Heart left ventricle (tissue), 16 donors: ENCODE data around the gene TOMM5. TPM values are rescaled to one million over a fixed set of nuclear protein-coding genes. Genes with fewer than 3 reads are reported as not detected.

Source experiments
- ATAC-seq, 4 donors: fragments of 200-7000 bp; cut with Tn5 transposase; one replicate each; pipeline ENCODE4 v1.9.1; 2020 to 2022; ENCODE audit warnings: moderate library complexity in 4 of 4, mild to moderate bottlenecking in 3 of 4, moderate number of reproducible peaks in 1 of 4
- DNase-seq, 5 donors: peaks; one replicate each; pipeline ENCODE4 v3.0.0-alpha.2; 2020
- H3K27ac ChIP-seq, 12 donors: fragments of 200-600 bp; sonication (generic) in 4 of 12; one replicate each; pipeline versions ENCODE4 v1.5.0 to v1.8.0; 2016 to 2022; ENCODE audit warnings: mild to moderate bottlenecking in 2 of 12
- H3K27me3 ChIP-seq, 9 donors: fragments of 200-600 bp; sonication (generic) in 2 of 9; one replicate each; pipeline versions ENCODE4 v1.5.1 to v1.8.0; 2016 to 2022; ENCODE audit warnings: mild to moderate bottlenecking in 3 of 9
- H3K36me3 ChIP-seq, 9 donors: fragments of 200-600 bp; sonication (generic) in 2 of 9; one replicate each; pipeline versions ENCODE4 v1.5.0 to v1.8.0; 2018 to 2022; ENCODE audit warnings: mild to moderate bottlenecking in 2 of 9
- H3K4me1 ChIP-seq, 12 donors: fragments of 200-600 bp; sonication (generic) in 4 of 12; one replicate each; pipeline versions ENCODE4 v1.5.0 to v1.8.0; 2016 to 2022; ENCODE audit warnings: mild to moderate bottlenecking in 3 of 12
- H3K4me3 ChIP-seq, 12 donors: fragments of 200-600 bp; sonication (generic) in 4 of 12; one replicate each; pipeline versions ENCODE4 v1.5.0 to v1.8.0; 2017 to 2022; ENCODE audit warnings: mild to moderate bottlenecking in 9 of 12, moderate library complexity in 4 of 12
- H3K9me3 ChIP-seq, 12 donors: fragments of 200-600 bp; sonication (generic) in 4 of 12; one replicate each; pipeline versions ENCODE4 v1.5.0 to v1.8.0; 2016 to 2022; ENCODE audit warnings: mild to moderate bottlenecking in 1 of 12
- POLR2A ChIP-seq, 2 donors: fragments of 450-650 bp; IDR thresholded peaks; one replicate each; pipeline ENCODE4 v1.6.1; 2017; ENCODE audit warnings: antibody characterized with exemption in 2 of 2, mild to moderate bottlenecking in 2 of 2, moderate library complexity in 2 of 2
- WGBS, 4 donors: extraction: QIAGEN DNeasy Blood & Tissue Kit in 2 of 4; methylation state at CpG; one replicate each; pipeline versions ENCODE4 v1.1.5 to v1.1.7; 2013 to 2018; 5-methylcytosine and 5-hydroxymethylcytosine counted together
- intact Hi-C, 10 donors: fragments of 100-400 bp; cut with DNase I; formaldehyde crosslinking; loops; one replicate each; pipeline versions ENCODE4 v1.11.1 to v1.14.2; 2022
- polyA plus RNA-seq, 2 donors: library from polyadenylated mRNA; stranded (reverse); fragments of 200-250 nt; gene quantifications; one replicate each; pipeline ENCODE4 v1.2.3, GENCODE V29; 2013
- total RNA-seq, 9 donors: library from RNA; depleted of rRNA in 2 of 9; stranded (reverse); fragments of >200 nt in 2 of 9; fragmentation: NEBNext Ultra II Directional in 3 of 9; extraction: Animal tissue kit (Norgen Biotek cat#: 25700) in 3 of 9; gene quantifications; one replicate each; pipeline versions ENCODE4 v1.1.0 to v1.2.4, GENCODE V29; 2016 to 2023
- TF ChIP-seq, protein P1 (sequence below), 12 donors: fragments of 200-600 bp; sonication (generic) in 4 of 12; IDR thresholded peaks; one replicate each; pipeline versions ENCODE4 v1.5.0 to v1.8.0; 2018 to 2022; ENCODE audit warnings: antibody characterized with exemption in 12 of 12, mild to moderate bottlenecking in 5 of 12
- donor health status: ischemic (EF 13 %, LVEDD 7.1; RV severe dilation, severe dysfunction).
- donor health status: healthy with polysubstance abuse.
- donor health status: DM: no; HTN: yes; CAD: no.
- donor health status: DM: no; HTN: no; CAD: no.
- donor health status: ischemic (EF 25% LVEDD 6.9; RV normal size, moderate dysfunction).
- donor health status: ischemic (EF 25% LVEDD 5.7; RV mildly dilated, moderate dysfunction).
- donor health status: healthy.
- donor health status: DM: yes; HTN: yes; CAD: no.
- donor health status: ischemic (EF 35%, LVEDD 5.7; RV mildly dilated, moderate dysfunction).
- donor health status: nonischemic (EF 11% LVEDD 7.7; RV severe dilation, severe dysfunction).
- donor health status: DM: yes; HTN: yes; CAD: no.
- donor health status: PGD.
- donor health status: ischemic (EF 29% LVEDD 5.4; RV normal size, mild dysfunction).
- donor health status: nonischemic (EF 23%, LVEDD 6.1; RV moderate dilation, normal function).

Gene TOMM5
- total and polyA plus RNA-seq, 11 donors = 39.7 to 139 (median 50.4) TPM

DNA sequence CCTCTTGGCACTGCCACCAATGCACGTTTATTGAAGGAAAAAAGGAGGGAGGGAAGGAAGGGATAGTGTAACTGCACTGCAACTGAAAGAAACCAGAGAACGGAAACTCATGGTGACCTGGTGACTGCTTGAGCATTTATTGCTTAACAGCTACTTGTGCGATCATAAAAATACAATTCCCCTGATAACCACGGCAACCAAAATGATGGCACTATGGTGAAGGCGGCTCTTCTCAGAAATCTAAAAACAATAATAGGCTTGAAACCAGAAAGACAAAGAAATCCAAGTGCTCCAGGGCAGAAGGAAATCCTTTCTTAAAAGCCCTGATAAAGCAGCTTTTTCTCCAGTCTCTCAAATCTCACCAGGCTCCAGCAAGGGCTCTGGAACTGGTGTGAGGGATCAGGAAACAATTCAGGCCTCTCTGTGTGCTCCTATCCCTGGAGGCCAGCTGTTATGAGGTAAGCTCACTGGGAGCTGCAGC lies 18.1 kb downstream of the TOMM5 start:
- Histone ChIP-seq H3K4me1 (peaks cover 0 to 24% (median 18%) of the 10 kb centered on the region in 12 donors), H3K9me3 (no peaks in the 10 kb centered on the region), H3K27me3 (no peaks in the 10 kb centered on the region), H3K27ac (peak overlapping the region in 1 of 12 donors; percentile 90), H3K36me3 (no peaks in the 10 kb centered on the region), H3K4me3 (no peak overlapping the region)
- intact Hi-C loops = loop anchor here in 4 of 10 donors (10.0 kb wide), 3 partner anchors 79 to 149 kb away; partner anchors contain the start of genes POLR1E (in 3 of the 4) and GRHPR (in 1 of the 4)
- no peak for ATAC-seq
- no peak for DNase-seq
- WGBS, 4 donors = 58 to 70% (median 62%) methylated on average over 5 of the region's 5 CpGs
- TF ChIP-seq POLR2A (IDR thresholded peaks at IDR 0.05) = no peak
- TF ChIP-seq, protein P1, sequence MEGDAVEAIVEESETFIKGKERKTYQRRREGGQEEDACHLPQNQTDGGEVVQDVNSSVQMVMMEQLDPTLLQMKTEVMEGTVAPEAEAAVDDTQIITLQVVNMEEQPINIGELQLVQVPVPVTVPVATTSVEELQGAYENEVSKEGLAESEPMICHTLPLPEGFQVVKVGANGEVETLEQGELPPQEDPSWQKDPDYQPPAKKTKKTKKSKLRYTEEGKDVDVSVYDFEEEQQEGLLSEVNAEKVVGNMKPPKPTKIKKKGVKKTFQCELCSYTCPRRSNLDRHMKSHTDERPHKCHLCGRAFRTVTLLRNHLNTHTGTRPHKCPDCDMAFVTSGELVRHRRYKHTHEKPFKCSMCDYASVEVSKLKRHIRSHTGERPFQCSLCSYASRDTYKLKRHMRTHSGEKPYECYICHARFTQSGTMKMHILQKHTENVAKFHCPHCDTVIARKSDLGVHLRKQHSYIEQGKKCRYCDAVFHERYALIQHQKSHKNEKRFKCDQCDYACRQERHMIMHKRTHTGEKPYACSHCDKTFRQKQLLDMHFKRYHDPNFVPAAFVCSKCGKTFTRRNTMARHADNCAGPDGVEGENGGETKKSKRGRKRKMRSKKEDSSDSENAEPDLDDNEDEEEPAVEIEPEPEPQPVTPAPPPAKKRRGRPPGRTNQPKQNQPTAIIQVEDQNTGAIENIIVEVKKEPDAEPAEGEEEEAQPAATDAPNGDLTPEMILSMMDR (IDR thresholded peaks at IDR 0.05) = no peak

DNA sequence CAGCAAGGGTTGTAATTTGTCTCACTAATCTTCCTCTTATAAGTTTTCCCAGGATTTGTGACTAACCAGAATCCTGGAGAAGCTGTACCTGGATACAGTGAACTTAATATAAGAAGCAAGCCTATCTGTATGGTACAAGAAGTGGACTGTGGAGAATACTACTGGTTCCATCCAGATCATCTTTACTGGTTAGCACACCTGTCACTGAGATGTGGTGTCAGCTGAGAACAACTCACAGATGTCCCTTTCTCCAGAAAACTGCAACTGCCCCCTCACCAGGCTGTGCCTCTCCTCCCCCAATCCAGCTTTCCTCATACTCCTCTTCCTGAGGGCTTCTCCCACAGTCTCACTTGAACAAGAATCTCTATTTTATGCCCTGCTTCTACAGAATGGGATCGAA lies 21.1 kb downstream of the TOMM5 start:
- 90 to 98% (median 97%) methylated on average over 1 of the region's 1 CpG for WGBS, 4 donors
- no peak for ATAC-seq

DNA sequence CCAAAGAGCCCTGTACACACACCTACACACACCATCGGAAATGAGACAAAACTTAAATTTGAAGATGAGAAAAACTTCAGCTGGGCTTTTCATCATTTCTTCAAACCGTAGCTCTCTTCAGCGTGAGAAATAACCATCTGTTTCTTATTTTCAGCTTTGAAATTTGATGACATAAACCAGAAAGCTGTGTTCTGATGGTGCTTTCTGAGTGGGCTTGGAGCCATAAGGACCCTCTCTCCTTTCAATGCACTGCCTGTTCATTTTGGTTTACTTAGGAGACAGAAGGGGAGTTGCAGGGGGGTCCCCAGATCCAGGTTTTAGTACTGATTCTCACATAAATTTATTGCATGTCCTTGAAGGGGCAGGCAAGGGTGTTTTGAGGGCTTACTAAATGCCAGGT lies 25.7 kb downstream of the TOMM5 start:
- ATAC-seq = no peak
- Histone ChIP-seq H3K36me3 (no peaks in the 10 kb centered on the region), H3K27me3 (no peaks in the 10 kb centered on the region), H3K9me3 (no peaks in the 10 kb centered on the region), H3K4me1 (no peaks in the 10 kb centered on the region), H3K4me3 (no peak overlapping the region), H3K27ac (no peak overlapping the region)
- intact Hi-C loops = loop anchor here in 1 of 10 donors (10.0 kb wide), 1 partner anchor 72 kb away; no protein-coding TSS in a partner anchor
- no peak for TF ChIP-seq POLR2A (IDR thresholded peaks at IDR 0.05)
- TF ChIP-seq, protein P1 (IDR thresholded peaks at IDR 0.05) = no peak
- DNase-seq = no peak
- 85 to 90% (median 86%) methylated on average over 3 of the region's 3 CpGs for WGBS, 4 donors

More for the DNA sequence above, 21.1 kb downstream of the TOMM5 start:
- TF ChIP-seq POLR2A (IDR thresholded peaks at IDR 0.05) = no peak
- TF ChIP-seq, protein P1 (IDR thresholded peaks at IDR 0.05) = no peak
- Histone ChIP-seq H3K9me3 (no peaks in the 10 kb centered on the region), H3K27me3 (no peaks in the 10 kb centered on the region), H3K4me1 (peaks cover 0 to 17% (median 15%) of the 10 kb centered on the region in 12 donors), H3K27ac (no peak overlapping the region), H3K36me3 (no peaks in the 10 kb centered on the region), H3K4me3 (no peak overlapping the region)
- intact Hi-C loops = loop anchor here in 4 of 10 donors (10.0 kb wide), 3 partner anchors 76 to 146 kb away; partner anchors contain the start of genes POLR1E (in 3 of the 4) and GRHPR (in 1 of the 4)
- no peak for DNase-seq

DNA sequence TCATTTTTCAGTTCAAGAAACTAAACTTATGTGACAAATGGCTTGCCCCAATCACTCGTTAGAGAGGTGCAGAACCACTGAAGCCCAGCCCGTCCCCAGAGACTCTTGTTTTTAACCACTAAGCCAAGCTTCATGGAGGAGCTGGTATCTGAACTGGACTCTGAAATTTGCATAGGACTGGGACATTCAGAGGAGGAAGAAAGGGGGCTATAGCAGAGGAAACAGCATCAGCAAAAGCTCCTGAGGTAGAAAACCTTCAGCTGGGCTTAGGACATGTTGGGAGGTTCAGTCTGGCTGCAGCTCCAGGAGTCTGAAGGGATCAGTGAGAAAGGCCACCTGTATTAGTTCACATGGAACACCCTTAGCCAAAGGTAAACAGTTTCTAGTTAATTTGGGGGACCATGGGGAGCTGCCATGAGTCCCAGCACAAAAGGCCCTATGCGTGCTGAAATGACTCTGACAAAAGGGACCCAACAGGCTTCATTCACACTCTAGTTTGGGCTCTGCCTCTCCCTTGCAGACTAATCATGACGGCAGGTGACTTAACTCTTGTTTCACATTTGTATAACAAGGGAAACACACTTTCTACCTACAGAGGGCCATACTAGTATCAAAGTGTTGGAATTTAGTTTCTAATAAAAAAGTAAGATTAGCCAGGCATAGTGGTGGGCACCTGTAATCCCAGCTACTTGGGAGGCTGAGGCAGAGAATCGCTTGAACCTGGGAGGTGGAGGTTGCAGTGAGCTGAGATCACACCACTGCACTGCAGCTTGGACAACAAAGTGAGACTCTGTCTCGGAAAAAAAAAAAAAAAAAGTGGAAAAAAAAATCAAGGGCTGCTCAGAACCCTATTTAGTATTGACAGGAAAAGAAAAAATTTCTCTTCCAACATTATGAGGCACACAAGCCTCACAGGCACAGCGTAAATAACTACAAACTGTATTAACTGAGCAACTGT lies 26.5 kb downstream of the TOMM5 start:
- H3K36me3 ChIP-seq = no peaks in the 10 kb centered on the region
- no peaks in the 10 kb centered on the region for H3K9me3 ChIP-seq
- no peaks in the 10 kb centered on the region for H3K4me1 ChIP-seq
- DNase-seq (no peak), ATAC-seq (no peak)
- no peak overlapping the region for H3K4me3 ChIP-seq
- no peak for TF ChIP-seq POLR2A (IDR thresholded peaks at IDR 0.05)
- TF ChIP-seq, protein P1 (IDR thresholded peaks at IDR 0.05) = no peak
- intact Hi-C loops = loop anchor here in 1 of 10 donors (10.0 kb wide), 1 partner anchor 71 kb away; no protein-coding TSS in a partner anchor
- no peak overlapping the region for H3K27ac ChIP-seq
- H3K27me3 ChIP-seq = no peaks in the 10 kb centered on the region
- WGBS, 4 donors = 92 to 94% (median 93%) methylated on average over 7 of the region's 7 CpGs
